GM18868 (cell line): Measurements from ENCODE around the gene ZNF91.
"Not testable (repeated sequence)": the region's sequence is repeated elsewhere in the genome, so short reads cannot be mapped to it uniquely, and the experiment has no call there.

Experiments
- ATAC-seq: cut with Tn5 transposase; IDR thresholded peaks from one replicate; pipeline ENCODE4 v1.9.1; 2021; ENCODE audit warnings: mild to moderate bottlenecking, moderate library complexity; ENCODE audit not compliant: unreplicated experiment

Gene ZNF91

GRCh38 chr19:23399443-23399842, 4.2 kb upstream of the ZNF91 start:
- ATAC-seq = no peak

GRCh38 chr19:23395722-23396117, 449 bp upstream of the ZNF91 start:
- ATAC-seq = peak; percentile 1

- ATAC-seq = no peak
Observed at GRCh38 chr19:23394511-23394910, 760 bp downstream of the ZNF91 start.

GRCh38 chr19:23393121-23393520, 2.1 kb downstream of the ZNF91 start:
- no peak for ATAC-seq

- no peak for ATAC-seq
Observed at GRCh38 chr19:23391236-23391635, 4.0 kb downstream of the ZNF91 start.

GRCh38 chr19:23385404-23385803, 9.9 kb downstream of the ZNF91 start:
- ATAC-seq = no peak

GRCh38 chr19:23384858-23385257, 10.4 kb downstream of the ZNF91 start:
- ATAC-seq = no peak

- ATAC-seq = no peak
Observed at GRCh38 chr19:23384166-23384565, 11.1 kb downstream of the ZNF91 start.

GRCh38 chr19:23382955-23383354, 12.3 kb downstream of the ZNF91 start:
- no peak for ATAC-seq

GRCh38 chr19:23381114-23381513, 14.2 kb downstream of the ZNF91 start:
- ATAC-seq = no peak

- ATAC-seq = not testable (repeated sequence)
Observed at GRCh38 chr19:23379671-23380070, 15.6 kb downstream of the ZNF91 start.

GRCh38 chr19:23378948-23379347, 16.3 kb downstream of the ZNF91 start:
- ATAC-seq = no peak

- ATAC-seq = no peak
Observed at GRCh38 chr19:23377276-23377675, 18.0 kb downstream of the ZNF91 start.

GRCh38 chr19:23366437-23366836, 28.8 kb downstream of the ZNF91 start:
- ATAC-seq = no peak

- not testable (repeated sequence) for ATAC-seq
Observed at GRCh38 chr19:23366031-23366430, 29.2 kb downstream of the ZNF91 start.

GRCh38 chr19:23365222-23365621, 30.0 kb downstream of the ZNF91 start:
- ATAC-seq = no peak

GRCh38 chr19:23361843-23362242, 33.4 kb downstream of the ZNF91 start:
- ATAC-seq = not testable (repeated sequence)

GRCh38 chr19:23351806-23352205, 43.5 kb downstream of the ZNF91 start:
- ATAC-seq = no peak

- no peak for ATAC-seq
Observed at GRCh38 chr19:23346696-23347095, 48.6 kb downstream of the ZNF91 start.

- ATAC-seq = no peak
Observed at GRCh38 chr19:23345838-23346237, 49.4 kb downstream of the ZNF91 start.

- no peak for ATAC-seq
Observed at GRCh38 chr19:23343434-23344010, 51.7 kb downstream of the ZNF91 start.

- ATAC-seq = no peak
Observed at GRCh38 chr19:23328211-23328610, 67.1 kb downstream of the ZNF91 start.

GRCh38 chr19:23321953-23322549, 73.2 kb downstream of the ZNF91 start:
- no peak for ATAC-seq
